PC-3 (cell line): ENCODE data around the gene TYR. TPM values are rescaled to one million over a fixed set of nuclear protein-coding genes. Genes with fewer than 3 reads are reported as not detected.
"Not testable (repeated sequence)": the region's sequence is repeated elsewhere in the genome, so short reads cannot be mapped to it uniquely, and the experiment has no call there.

Source experiments
- ATAC-seq: fragments of 200-7000 bp; cut with Tn5 transposase; 2 replicates; pipeline ENCODE4 v1.9.1; 2020; ENCODE audit warnings: mild to moderate bottlenecking, moderate library complexity
- BruUV-seq: library from RNA; stranded (reverse); fragments of 400-500 nt; replicated peaks from 2 replicates; lab custom pipeline; 2021; lab: Mats Ljungman, UMichigan
- CTCF ChIA-PET: fragments of 300-600 bp; sonication (Branson Sonifier 250); formaldehyde crosslinking; loops from one replicate; lab custom pipeline; 2022; ENCODE audit warnings: antibody characterized with exemption; lab: Charles Lee
- POLR2A ChIA-PET: fragments of 300-600 bp; sonication (Branson Sonifier 250); formaldehyde crosslinking; loops from one replicate; lab custom pipeline; 2022; ENCODE audit warnings: antibody characterized with exemption; ENCODE audit not compliant: unreplicated experiment; lab: Charles Lee
- DNase-seq: peaks from one replicate; pipeline ENCODE4 v3.0.0-alpha.2; 2015
- H2AFZ ChIP-seq: fragments of 300-600 bp; sonication (generic); 2 replicates; pipeline ENCODE4 v1.6.0; 2016; ENCODE audit warnings: antibody characterized with exemption, low read length
- H3F3A ChIP-seq: fragments of 300-600 bp; sonication (generic); one replicate; pipeline ENCODE4 v1.6.0; 2017; ENCODE audit warnings: antibody characterized with exemption, low read length, control low read depth, mild to moderate bottlenecking; ENCODE audit not compliant: unreplicated experiment
- H3K27ac ChIP-seq: fragments of 300-600 bp; sonication (generic); 2 replicates; pipeline ENCODE4 v1.5.1; 2016; ENCODE audit warnings: mild to moderate bottlenecking, low read length
- H3K27me3 ChIP-seq: fragments of 300-600 bp; sonication (generic); 2 replicates; pipeline ENCODE4 v1.6.1; 2016; ENCODE audit warnings: low read length, mixed read lengths
- H3K36me3 ChIP-seq: fragments of 300-600 bp; sonication (generic); 2 replicates; pipeline ENCODE4 v1.6.1; 2016; ENCODE audit warnings: low read depth, mixed run types, low read length, mixed read lengths
- H3K4me1 ChIP-seq: fragments of 300-600 bp; sonication (generic); 2 replicates; pipeline ENCODE4 v1.5.1; 2016; ENCODE audit warnings: low read length; ENCODE audit not compliant: insufficient read depth
- H3K4me2 ChIP-seq: fragments of 300-600 bp; sonication (generic); 2 replicates; pipeline ENCODE4 v1.6.0; 2016; ENCODE audit warnings: low read length
- H3K4me3 ChIP-seq: fragments of 300-600 bp; sonication (generic); 2 replicates; pipeline ENCODE4 v1.5.1; 2016; ENCODE audit warnings: mild to moderate bottlenecking, low read length, mixed read lengths
- H3K79me2 ChIP-seq: fragments of 300-600 bp; sonication (generic); 2 replicates; pipeline ENCODE4 v1.6.1; 2017; ENCODE audit warnings: low read length, mixed read lengths
- H3K9ac ChIP-seq: fragments of 300-600 bp; sonication (generic); 2 replicates; pipeline ENCODE4 v1.6.0; 2016; ENCODE audit warnings: mild to moderate bottlenecking, low read length
- H3K9me2 ChIP-seq: fragments of 300-600 bp; sonication (generic); replicated peaks from 2 replicates; pipeline ENCODE4 v1.6.1; 2016; ENCODE audit warnings: mixed run types, low read length, mixed read lengths
- H3K9me3 ChIP-seq: fragments of 300-600 bp; sonication (generic); 2 replicates; pipeline ENCODE4 v1.6.1; 2016; ENCODE audit warnings: low read length, mixed read lengths
- H4K20me1 ChIP-seq: fragments of 300-600 bp; sonication (generic); 2 replicates; pipeline ENCODE4 v1.6.1; 2016; ENCODE audit warnings: low read length, mixed read lengths
- CTCF ChIP-seq: fragments of 300-600 bp; sonication (generic); conservative IDR thresholded peaks from 2 replicates; pipeline ENCODE4 v1.5.1; 2017; ENCODE audit warnings: antibody characterized with exemption, low read depth, mild to moderate bottlenecking, low read length
- EZH2 ChIP-seq: fragments of 300-600 bp; sonication (generic); IDR thresholded peaks from one replicate; pipeline ENCODE4 v1.6.1; 2017; ENCODE audit warnings: antibody characterized with exemption, mild to moderate bottlenecking, low read length; ENCODE audit not compliant: unreplicated experiment
- EZH2phosphoT487 ChIP-seq: fragments of 300-600 bp; sonication (generic); IDR thresholded peaks from 2 replicates; pipeline ENCODE4 v1.6.1; 2018; ENCODE audit warnings: mild to moderate bottlenecking, antibody characterized with exemption, low read length, borderline replicate concordance
- intact Hi-C: fragments of 100-400 bp; cut with micrococcal nuclease; formaldehyde crosslinking; loops from 2 replicates; pipeline ENCODE4 v1.9.0; 2023
- total RNA-seq: library from RNA; depleted of rRNA; stranded (reverse); fragments of >200 nt; gene quantifications from 2 replicates; pipeline ENCODE4 v1.2.3, GENCODE V29; 2014

Gene TYR
- total RNA-seq, 1 experiment from 2014 or later, result not detected

- ChIA-PET CTCF (no interaction called here), POLR2A (no interaction called here)
- ATAC-seq (no peak), DNase-seq (no peak)
- Histone ChIP-seq H3K9me2 (no peaks in the 10 kb centered on the region), H2AFZ (no peak overlapping the region), H4K20me1 (no peaks in the 10 kb centered on the region), H3K27ac (no peak overlapping the region), H3K4me1 (no peaks in the 10 kb centered on the region), H3K27me3 (peaks cover 17% of the 10 kb centered on the region), H3F3A (no peaks in the 10 kb centered on the region), H3K9me3 (no peaks in the 10 kb centered on the region), H3K4me3 (no peak overlapping the region), H3K79me2 (no peaks in the 10 kb centered on the region), H3K9ac (no peak overlapping the region), H3K4me2 (no peak overlapping the region), H3K36me3 (no peaks in the 10 kb centered on the region)
- intact Hi-C loops, result no loop called here
- TF ChIP-seq EZH2phosphoT487 (no peak), CTCF (no peak), EZH2 (no peak)
- no TSS peak for BruUV-seq
These were observed 116.4 kb downstream of the TYR start for GRCh38 chr11:89293965-89294679.

GRCh38 chr11:89295023-89295422 is 117.3 kb downstream of the TYR start:
- CTCF ChIA-PET, H3K4me1 ChIP-seq, H3F3A ChIP-seq, H4K20me1 ChIP-seq, BruUV-seq, H3K4me3 ChIP-seq, H2AFZ ChIP-seq, H3K79me2 ChIP-seq, intact Hi-C loops, POLR2A ChIA-PET, H3K9me3 ChIP-seq, H3K4me2 ChIP-seq, ATAC-seq, H3K36me3 ChIP-seq, DNase-seq, H3K9me2 ChIP-seq, H3K27ac ChIP-seq, H3K9ac ChIP-seq: not testable (repeated sequence)
- peaks cover 17% of the 10 kb centered on the region for H3K27me3 ChIP-seq

GRCh38 chr11:89303029-89303428 is 125.4 kb downstream of the TYR start:
- H3K36me3 ChIP-seq, H3F3A ChIP-seq, BruUV-seq, H3K27ac ChIP-seq, H3K9ac ChIP-seq, DNase-seq, H3K27me3 ChIP-seq, H3K4me3 ChIP-seq, H3K9me3 ChIP-seq, ATAC-seq, intact Hi-C loops, H3K9me2 ChIP-seq, H3K4me2 ChIP-seq, CTCF ChIA-PET, H3K4me1 ChIP-seq, H4K20me1 ChIP-seq, H3K79me2 ChIP-seq, H2AFZ ChIP-seq, POLR2A ChIA-PET: not testable (repeated sequence)

- intact Hi-C loops, H3K4me3 ChIP-seq, ATAC-seq, H3K36me3 ChIP-seq, H3K27ac ChIP-seq, H3K27me3 ChIP-seq, BruUV-seq, H3K9ac ChIP-seq, H3K79me2 ChIP-seq, DNase-seq, H4K20me1 ChIP-seq, CTCF ChIA-PET, H2AFZ ChIP-seq, H3K9me2 ChIP-seq, POLR2A ChIA-PET, H3K4me2 ChIP-seq, H3K4me1 ChIP-seq, H3K9me3 ChIP-seq, H3F3A ChIP-seq: not testable (repeated sequence)
These were observed 130.6 kb downstream of the TYR start for GRCh38 chr11:89308272-89308671.

- DNase-seq, H4K20me1 ChIP-seq, H3K36me3 ChIP-seq, H3K9me2 ChIP-seq, CTCF ChIA-PET, H3K9ac ChIP-seq, ATAC-seq, H3K4me3 ChIP-seq, H3K9me3 ChIP-seq, intact Hi-C loops, H3K4me2 ChIP-seq, H3K27ac ChIP-seq, H3F3A ChIP-seq, H3K27me3 ChIP-seq, H3K79me2 ChIP-seq, POLR2A ChIA-PET, H2AFZ ChIP-seq, H3K4me1 ChIP-seq, BruUV-seq: not testable (repeated sequence)
These were observed 131.8 kb downstream of the TYR start for GRCh38 chr11:89309321-89309985.
